GM18502 (cell line): ENCODE results near the gene GEMIN2.
"Not testable (repeated sequence)": the region's sequence is repeated elsewhere in the genome, so short reads cannot be mapped to it uniquely, and the experiment has no call there.

Experiments used
- ATAC-seq: cut with Tn5 transposase; IDR thresholded peaks from one replicate; pipeline ENCODE4 v1.9.1; 2021; ENCODE audit warnings: mild to moderate bottlenecking; ENCODE audit not compliant: unreplicated experiment, poor library complexity

The GEMIN2 gene

DNA sequence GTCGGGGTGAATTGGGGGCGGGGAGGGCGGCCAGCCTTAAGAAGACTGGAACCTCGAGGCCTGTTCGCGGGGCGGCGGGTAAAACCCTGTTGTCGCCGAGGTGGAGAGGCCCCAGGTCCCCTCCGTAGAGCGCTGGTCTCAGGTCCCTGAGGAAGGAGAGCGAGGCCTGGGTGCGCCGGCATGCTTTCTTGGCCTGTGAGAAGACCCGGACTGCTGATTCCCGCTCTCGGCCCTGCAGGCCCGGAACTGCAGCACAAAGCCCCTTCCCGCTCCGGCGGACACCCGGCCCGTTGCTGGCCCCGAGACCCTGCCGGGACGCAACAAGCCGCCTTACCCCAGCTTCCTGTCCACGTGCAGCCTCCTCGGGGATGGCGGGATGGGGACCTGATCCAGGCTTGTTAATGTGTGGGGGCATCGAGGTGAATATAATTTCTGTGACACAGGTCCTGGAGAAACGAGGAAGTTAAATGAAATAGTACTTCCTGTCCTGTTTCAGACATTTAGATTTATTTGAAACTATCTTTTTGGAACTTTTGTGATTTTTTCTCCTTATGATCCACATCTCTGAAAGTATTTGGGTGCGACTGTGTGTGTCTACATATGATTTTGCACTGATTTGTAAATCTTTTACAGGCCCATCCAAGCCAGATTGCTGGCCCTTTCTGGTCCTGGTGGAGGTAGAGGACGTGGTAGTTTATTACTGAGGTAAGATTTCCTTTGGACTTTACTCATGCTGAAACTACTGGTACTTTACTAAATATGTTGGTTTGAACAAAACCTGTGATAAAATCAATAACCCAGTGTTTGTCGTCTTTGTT, 61.5 kb downstream of the GEMIN2 start:
- ATAC-seq, result peak; percentile 14

GRCh38 chr14:39176263-39177167, 62.4 kb downstream of the GEMIN2 start:
- ATAC-seq, result no peak

DNA sequence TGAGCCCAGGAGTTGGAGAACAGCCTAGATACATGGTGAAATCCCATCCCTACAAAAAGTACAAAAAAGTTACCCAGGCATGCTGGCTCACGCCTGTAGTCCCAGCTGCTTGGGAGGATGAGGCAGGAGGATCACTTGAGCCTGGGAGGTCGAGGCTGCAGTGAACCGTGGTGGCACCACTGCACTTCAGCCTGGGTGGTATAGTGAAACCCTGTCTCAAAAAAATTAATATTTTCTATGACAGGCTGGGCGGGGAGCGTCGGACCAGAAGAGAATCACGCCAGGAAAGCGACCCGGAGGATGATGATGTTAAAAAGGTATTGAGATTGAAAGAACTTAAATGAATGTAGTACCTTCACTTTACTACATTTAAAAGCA, 63.0 kb downstream of the GEMIN2 start:
- ATAC-seq, result no peak

DNA sequence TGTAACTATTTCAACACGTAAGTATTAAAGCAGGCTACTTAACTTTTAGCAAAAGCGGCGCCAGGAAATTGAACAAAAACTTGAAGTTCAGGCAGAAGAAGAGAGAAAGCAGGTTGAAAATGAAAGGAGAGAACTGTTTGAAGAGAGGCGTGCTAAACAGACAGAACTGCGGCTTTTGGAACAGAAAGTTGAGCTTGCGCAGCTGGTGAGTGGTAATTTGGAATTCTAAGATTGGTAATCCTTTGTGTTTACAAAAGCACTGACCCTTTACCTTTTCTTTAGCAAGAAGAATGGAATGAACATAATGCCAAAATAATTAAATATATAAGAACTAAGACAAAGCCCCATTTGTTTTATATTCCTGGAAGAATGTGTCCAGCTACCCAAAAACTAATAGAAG, 64.9 kb downstream of the GEMIN2 start:
- ATAC-seq, result no peak

DNA sequence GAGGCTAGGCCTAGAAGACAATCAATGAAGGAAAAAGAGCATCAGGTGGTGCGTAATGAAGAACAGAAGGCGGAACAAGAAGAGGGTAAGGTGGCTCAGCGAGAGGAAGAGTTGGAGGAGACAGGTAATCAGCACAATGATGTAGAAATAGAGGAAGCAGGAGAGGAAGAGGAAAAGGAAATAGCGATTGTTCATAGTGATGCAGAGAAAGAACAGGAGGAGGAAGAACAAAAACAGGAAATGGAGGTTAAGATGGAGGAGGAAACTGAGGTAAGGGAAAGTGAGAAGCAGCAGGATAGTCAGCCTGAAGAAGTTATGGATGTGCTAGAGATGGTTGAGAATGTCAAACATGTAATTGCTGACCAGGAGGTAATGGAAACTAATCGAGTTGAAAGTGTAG, 66.4 kb downstream of the GEMIN2 start:
- ATAC-seq, result no peak

GRCh38 chr14:39181026-39181692, 67.0 kb downstream of the GEMIN2 start:
- no peak for ATAC-seq

GRCh38 chr14:39181693-39182047, 67.5 kb downstream of the GEMIN2 start:
- no peak for ATAC-seq

DNA sequence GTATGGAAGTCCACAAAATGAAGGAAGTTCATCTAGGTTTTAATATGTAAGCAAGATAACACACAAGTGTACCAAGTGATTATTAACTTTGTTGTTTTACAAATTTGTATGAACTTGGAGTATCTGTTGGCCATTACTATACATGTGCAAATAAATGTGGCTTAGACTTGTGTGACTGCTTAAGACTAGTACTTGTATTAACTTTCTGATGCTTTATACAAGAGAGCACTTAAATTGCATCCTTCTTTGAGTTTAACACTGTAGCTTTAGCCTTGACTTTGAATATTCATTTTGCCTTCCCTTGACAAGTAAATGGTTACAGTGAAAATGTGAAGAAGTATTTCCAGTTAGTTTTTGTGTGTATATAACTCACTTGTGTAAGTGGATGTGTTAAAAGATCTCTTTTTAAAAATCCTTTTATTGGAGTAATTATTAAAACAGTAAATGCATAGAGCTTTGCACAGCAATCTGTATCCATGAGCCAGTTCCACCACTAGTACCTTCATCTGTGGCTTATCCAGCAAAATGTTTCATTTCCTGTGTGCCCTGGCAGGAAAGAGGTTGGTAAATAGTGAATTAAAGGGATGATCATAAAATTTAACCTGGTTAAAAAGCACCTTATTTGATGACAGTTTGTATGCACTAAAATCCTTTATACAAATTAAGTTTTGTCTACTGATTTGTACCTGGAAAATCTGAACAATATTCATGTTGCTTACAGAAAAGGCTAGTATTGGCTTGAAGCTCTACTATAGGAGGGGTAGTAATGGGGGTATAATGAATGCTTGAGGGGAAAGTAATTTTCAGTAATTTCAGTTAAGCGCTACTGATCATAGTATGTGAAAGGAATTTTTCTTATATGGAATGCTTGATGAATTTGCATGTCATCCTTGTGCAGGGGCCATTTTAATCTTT, 68.9 kb downstream of the GEMIN2 start:
- no peak for ATAC-seq

DNA sequence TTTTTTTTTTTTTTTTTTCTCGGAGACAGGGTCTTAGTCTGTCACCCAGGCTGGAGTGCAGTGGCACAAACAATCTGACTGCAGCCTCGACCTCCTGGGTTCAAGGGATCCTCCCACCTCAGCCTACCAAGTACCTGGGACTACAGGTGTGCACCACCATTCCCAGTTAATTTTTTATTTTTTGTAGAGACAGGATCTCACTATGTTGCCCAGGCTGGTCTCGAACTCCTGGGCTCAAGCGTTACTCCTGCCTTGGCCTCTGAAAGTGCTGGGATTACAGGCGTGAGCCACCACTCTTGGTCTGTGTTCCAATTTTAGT, 69.5 kb downstream of the GEMIN2 start:
- ATAC-seq, result not testable (repeated sequence)

GRCh38 chr14:39184628-39185255, 70.6 kb downstream of the GEMIN2 start:
- ATAC-seq, result no peak

DNA sequence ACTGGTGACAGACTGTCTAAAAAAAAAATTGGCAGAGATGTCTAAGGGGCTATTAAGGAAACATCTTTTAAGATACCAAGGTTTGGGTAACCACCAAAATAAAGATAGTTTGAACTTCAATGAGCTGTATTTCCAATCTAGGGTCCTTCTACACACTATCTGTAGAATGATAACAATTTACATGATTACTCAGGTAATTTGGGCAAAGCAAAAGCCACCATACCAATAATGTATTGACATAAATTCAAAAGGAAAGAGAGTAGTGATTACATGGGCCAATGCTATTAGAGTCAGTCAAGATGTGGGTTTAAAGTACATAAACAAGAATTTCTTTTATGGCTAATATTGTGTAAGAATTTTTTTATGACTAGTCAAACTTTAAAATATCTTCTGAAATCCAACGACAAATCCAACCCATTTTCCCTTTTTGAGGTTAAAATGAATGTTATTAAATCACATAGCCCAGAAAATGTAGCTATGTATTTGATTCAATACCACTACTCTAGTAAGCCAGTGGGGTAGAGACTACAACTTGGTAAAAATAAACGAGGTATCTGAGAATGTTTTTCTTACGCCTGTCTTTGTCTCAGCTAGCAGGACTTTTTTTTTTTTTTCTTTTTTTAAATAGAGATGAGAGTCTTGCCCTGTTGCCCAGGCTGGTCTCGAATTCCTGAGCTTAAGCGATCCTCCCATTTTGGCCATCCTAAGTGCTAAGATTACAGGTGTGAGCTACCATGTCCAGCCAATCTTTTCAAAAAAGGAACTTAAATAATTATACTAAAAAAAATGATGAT, 71.3 kb downstream of the GEMIN2 start:
- no peak for ATAC-seq
